Esophagus squamous epithelium (tissue), 4 donors: ENCODE measurements around the gene NLE1.

ENCODE experiments used
- POLR2A ChIP-seq, 4 donors: fragments of 450-650 bp; IDR thresholded peaks; one replicate each; pipeline ENCODE4 v1.6.1; 2017; ENCODE audit warnings: antibody characterized with exemption in 4 of 4, mild to moderate bottlenecking in 4 of 4, moderate library complexity in 3 of 4
- TF ChIP-seq, protein P1 (sequence below), 6 experiments: fragments of 450-650 bp in 4 of 6; fragments of 200-600 bp in 2 of 6; sonication (generic) in 2 of 6; IDR thresholded peaks; one replicate each; pipeline ENCODE4 v1.5.1; 2016 to 2019; ENCODE audit warnings: antibody characterized with exemption in 6 of 6, mild to moderate bottlenecking in 4 of 6, moderate library complexity in 4 of 6

DNA sequence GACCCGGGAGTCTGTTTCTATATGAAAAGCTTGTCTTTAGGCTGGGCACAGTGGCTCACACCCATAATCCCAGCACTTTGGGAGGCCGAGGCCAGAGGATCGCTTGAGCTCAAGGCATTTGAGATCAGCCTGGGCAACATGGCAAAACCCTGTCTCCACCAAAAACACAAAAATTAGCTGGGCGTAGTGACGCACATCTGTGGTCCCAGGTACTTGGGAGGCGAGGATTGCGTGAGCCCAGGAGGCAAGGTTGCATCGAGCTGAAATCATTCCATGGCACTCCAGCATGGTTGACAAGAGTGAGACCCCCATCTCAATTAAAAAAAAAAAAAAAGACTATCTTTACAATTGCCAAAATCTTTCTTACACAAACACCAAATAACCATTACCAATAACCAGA, 55.9 kb downstream of the NLE1 start:
- TF ChIP-seq, protein P1, sequence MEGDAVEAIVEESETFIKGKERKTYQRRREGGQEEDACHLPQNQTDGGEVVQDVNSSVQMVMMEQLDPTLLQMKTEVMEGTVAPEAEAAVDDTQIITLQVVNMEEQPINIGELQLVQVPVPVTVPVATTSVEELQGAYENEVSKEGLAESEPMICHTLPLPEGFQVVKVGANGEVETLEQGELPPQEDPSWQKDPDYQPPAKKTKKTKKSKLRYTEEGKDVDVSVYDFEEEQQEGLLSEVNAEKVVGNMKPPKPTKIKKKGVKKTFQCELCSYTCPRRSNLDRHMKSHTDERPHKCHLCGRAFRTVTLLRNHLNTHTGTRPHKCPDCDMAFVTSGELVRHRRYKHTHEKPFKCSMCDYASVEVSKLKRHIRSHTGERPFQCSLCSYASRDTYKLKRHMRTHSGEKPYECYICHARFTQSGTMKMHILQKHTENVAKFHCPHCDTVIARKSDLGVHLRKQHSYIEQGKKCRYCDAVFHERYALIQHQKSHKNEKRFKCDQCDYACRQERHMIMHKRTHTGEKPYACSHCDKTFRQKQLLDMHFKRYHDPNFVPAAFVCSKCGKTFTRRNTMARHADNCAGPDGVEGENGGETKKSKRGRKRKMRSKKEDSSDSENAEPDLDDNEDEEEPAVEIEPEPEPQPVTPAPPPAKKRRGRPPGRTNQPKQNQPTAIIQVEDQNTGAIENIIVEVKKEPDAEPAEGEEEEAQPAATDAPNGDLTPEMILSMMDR (IDR thresholded peaks at IDR 0.05): no peak
- no peak for TF ChIP-seq POLR2A (IDR thresholded peaks at IDR 0.05)
